GM18861 (cell line): Measurements from ENCODE around the gene HSD17B7.
"Not testable (repeated sequence)": the region's sequence is repeated elsewhere in the genome, so short reads cannot be mapped to it uniquely, and the experiment has no call there.

Experiments used
- ATAC-seq: cut with Tn5 transposase; IDR thresholded peaks from one replicate; pipeline ENCODE4 v1.9.1; 2021; ENCODE audit not compliant: unreplicated experiment

Gene HSD17B7

DNA sequence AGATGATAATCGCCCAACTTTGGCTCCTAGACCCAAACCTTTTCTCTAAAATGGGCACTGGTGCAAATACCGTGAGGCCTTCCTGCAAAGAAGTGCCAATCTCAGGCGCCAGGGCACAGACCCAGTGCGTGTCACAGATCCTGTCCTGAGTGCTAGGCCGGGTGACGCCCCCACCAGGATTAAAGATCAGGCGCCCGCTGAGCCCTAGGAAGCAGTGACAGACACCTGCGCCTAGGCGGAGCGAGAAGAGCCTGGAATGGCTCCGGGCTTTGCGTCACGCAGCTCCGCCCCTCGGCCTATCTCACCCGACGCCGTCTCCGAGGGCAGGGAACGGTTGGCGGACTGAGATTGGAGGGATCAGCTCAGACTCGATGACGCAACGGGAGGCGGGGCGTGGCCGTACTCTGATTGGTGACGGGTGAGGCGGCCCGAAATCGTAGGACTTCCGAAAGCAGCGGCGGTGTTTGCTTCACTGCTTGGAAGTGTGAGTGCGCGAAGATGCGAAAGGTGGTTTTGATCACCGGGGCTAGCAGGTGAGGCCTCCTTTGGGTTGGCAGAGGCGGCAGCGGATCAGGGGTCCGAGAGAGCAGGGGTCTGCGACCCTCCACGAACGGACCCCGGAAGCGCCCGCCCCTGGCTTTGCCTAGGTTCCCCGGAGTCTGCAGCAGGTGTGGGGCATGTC is at the start of gene HSD17B7:
Gene HSD17B7 (plus strand): TSS at position 400 of the 682 bp plus-strand sequence. CDS start 99 bp downstream, at position 499.
- ATAC-seq, result peak; percentile 98

DNA sequence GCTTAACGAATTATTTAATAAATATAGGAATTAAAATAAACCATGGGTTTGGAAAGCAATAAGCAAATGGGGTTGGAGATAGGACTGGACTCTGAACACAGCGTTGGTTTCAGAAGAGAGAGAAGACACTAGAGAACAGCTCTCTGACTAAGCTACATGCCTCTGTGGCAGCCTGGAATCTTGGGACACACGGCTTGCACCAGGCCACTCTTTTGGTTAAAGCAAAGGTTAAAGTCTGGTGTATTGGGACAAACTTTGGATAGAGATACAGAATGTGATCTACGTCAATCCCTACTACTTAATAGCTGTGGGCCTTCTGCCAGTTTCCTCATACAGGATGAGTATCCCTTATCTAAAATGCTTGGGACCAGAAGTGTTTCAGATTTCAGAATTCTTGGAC is 49.7 kb upstream of the HSD17B7 start:
- ATAC-seq, result no peak

DNA sequence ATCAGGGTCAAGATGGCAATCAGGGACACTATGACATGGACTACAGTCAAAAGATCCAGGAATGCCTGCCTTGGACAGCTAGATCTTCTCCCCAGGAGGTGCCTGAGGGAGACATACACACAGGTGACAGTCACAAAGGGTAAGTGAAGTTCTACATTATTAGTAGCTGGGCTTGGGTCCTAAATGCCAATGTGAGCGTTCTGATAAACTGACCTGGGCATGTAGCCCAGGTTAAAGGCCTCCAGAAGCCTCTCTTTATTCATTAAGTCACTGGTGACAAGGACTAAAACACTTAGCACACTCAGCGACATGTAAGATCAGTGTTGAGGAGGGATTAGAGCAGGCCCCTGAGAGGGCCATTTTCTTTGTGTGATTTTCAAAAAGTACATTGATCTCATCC is 48.9 kb upstream of the HSD17B7 start:
- no peak for ATAC-seq

GRCh38 chr1:162746264-162746942 is 44.1 kb upstream of the HSD17B7 start:
- ATAC-seq, result not testable (repeated sequence)

GRCh38 chr1:162753001-162753658 is 37.4 kb upstream of the HSD17B7 start:
- ATAC-seq, result no peak

DNA sequence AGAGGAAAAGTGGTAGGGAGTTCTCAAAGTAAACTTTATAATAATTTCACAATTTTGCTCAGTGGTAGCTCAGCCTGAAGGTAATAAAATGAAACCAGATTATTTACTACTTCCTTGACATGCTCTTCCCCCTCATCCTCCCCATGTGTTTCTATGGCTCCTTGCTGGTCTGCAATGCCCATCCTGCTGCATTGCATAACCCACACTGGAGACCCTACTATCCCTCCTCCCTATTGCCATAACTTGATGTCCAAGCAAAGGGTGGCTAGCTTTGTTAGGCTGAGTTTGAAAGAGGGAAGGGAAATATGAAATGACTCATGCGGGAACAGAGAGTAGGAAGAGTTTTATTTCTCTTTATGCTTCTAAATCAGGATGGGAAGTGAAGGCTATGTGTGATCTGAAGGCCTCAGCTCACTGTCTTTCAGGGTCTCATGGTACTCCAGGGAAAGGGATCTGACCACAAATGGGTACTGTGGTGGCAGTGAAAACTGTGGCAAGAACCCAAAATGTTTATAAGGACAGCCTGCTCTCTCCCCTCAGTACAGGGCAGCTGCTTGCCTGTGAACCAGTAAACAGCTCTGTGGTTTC is 36.4 kb upstream of the HSD17B7 start:
- no peak for ATAC-seq

GRCh38 chr1:162755306-162755705 is 35.2 kb upstream of the HSD17B7 start:
- no peak for ATAC-seq

- ATAC-seq, result no peak
Measured at GRCh38 chr1:162756523-162756922, 34.0 kb upstream of the HSD17B7 start.

- ATAC-seq, result no peak
Measured at GRCh38 chr1:162757476-162757875, 33.0 kb upstream of the HSD17B7 start.

GRCh38 chr1:162765788-162766187 is 24.7 kb upstream of the HSD17B7 start:
- no peak for ATAC-seq

DNA sequence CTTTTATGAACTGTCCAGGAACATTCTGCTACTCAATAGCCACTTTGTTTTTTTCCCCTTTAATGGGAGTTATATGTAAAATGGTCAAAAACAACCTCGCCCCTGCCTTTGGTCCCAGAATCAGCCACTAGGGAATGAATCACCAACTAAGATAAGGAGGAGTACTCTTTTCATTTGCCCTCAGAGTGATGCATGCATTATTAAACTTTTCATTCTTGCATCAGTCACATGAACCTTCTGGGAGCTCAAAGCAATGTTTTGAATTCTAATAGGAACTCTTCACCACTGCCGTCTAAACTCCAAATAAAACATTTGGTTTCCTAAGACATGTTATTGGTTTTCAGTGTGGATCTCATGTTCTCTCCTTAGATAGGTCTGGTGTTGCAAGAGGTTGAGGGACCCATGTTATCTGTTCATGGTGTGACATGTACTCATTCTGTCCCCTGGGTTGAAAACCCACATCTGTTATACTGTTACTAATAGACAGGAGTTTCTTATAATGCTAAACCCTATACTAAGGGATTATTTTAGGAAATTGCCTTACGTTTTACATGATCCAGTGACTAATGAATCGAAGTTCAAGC is 17.8 kb upstream of the HSD17B7 start:
- no peak for ATAC-seq

GRCh38 chr1:162774007-162774406 is 16.5 kb upstream of the HSD17B7 start:
- no peak for ATAC-seq

DNA sequence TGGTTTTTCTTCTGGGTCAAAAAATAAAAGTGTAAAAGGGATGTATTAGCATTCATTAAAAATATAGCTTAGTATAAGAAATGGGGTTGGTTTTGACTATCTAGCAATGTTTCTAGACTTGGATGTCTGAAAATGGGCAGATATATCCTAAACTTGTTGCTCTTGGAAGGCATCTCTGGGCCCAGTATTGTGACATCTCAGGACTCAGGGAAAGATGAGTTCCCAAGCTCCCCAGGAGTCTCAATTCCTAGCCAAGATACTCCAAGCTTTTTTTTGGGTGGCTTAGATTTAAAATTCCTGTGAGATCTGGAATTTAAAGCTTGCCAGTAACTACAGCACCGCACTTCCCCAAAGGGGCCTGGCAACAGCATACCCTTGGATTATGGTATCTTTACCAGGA is 11.5 kb upstream of the HSD17B7 start:
- ATAC-seq, result no peak

DNA sequence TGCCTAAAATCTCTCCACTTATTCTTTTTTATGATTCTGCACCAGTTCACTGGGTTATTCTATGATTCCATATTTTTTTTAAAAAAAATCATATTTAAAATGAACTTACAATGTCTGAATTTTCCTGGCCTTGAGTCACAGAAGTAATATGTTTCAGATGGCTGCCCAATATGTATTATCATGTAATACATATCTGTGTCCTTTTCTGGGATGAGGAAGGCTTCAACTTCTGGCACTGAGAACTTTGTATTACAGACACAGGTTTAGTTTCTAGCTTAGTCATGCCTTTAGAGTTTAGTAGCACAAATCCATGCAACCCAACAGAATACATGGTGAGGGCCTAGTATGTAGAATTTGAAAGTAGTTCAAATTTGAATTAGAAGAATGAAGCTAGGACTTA is 7.8 kb upstream of the HSD17B7 start:
- ATAC-seq, result no peak

GRCh38 chr1:162784926-162785325 is 5.6 kb upstream of the HSD17B7 start:
- ATAC-seq, result not testable (repeated sequence)

DNA sequence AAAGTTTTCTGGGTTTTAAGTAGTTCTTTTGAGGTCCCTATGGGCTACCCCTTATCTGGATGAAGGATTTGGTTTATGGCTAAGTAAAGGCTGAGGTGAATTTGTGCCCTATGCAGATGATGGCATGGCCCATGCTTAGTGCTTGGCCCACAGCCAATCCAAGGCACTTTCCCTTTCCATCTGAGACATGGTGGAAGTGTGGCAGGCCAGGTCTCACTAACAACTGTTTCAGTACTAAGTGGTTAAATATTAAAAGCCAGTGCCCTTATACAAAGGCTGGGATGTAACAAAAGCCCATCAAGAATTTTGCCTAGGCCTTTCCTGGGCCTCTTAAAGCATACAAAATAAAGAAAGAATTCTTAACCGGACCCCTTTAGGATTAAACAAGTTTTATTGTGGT is 1.7 kb upstream of the HSD17B7 start:
- not testable (repeated sequence) for ATAC-seq

DNA sequence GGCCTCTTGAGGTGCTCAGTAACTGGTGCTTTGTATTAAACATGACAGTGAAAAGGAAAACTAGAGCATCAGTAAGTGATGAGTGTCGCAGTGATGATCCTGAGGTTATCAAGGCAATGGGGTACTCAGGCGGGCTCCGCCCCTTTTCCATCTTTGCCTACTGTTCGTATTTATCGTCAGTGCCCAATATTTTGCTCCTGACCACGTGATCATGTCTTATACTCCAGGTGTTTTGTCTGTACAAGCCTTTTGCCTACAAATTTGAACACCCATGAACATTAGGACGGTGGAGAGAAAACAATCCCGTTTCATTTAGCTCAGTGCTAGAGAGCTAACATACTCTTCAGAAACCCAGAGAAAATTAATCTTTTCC is 469 bp downstream of the HSD17B7 start:
- ATAC-seq, result not testable (repeated sequence)

DNA sequence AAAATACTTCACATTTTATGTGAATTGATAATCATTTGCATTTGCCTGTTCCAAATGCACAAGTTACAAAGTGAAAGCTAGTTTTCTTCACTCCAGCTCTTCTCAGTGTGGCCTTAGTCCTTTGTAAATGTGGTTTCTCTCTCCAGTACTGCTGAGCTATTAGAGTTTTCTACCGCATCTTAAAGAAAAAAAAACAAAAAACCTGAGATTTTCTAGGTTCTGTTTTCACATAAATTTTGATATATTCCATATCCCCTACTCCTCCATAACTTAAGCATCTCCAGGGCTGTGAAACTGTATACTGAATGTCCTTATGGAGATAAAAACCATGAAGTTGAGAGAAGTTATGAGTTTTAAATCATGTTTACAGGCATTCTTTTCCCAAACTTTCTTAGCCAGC is 3.8 kb downstream of the HSD17B7 start:
- ATAC-seq, result not testable (repeated sequence)

GRCh38 chr1:162796617-162797279 is 6.2 kb downstream of the HSD17B7 start:
- ATAC-seq, result not testable (repeated sequence)

GRCh38 chr1:162799995-162800830 is 9.7 kb downstream of the HSD17B7 start:
- peak; percentile 51 for ATAC-seq
